GM18873 (cell line): ENCODE data around the gene CHAF1A.

Experiments used
- ATAC-seq: cut with Tn5 transposase; IDR thresholded peaks from one replicate; pipeline ENCODE4 v1.9.1; 2021; ENCODE audit warnings: mild to moderate bottlenecking, moderate library complexity, moderate number of reproducible peaks; ENCODE audit not compliant: unreplicated experiment, low FRiP score

The CHAF1A gene

GRCh38 chr19:4436231-4436630 lies 33.8 kb downstream of the CHAF1A start:
- no peak for ATAC-seq

- no peak for ATAC-seq
Measured at GRCh38 chr19:4437103-4437502, 34.7 kb downstream of the CHAF1A start.

DNA sequence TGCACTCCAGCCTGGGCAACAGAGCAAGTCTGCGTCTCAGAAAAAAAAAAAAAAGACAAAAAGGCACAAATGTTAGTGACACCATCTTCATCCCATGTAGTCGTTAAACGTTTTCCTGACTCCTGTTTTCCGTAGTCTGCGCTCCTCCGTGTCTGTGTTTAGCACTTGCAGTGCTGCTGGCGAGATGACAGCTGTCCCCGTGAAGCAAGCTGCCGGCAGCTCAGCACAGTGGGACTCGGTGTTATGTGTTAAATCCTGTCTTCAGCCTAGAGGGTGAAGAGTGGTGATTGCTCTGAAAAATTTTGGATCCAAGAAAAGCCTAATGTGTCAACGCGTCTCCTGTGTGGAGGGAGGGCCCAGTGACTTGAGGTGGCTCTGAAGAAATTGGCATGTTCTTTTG lies 36.8 kb downstream of the CHAF1A start:
- ATAC-seq = no peak

GRCh38 chr19:4441994-4442818 lies 39.8 kb downstream of the CHAF1A start:
- ATAC-seq = no peak

- ATAC-seq = no peak
Measured at GRCh38 chr19:4442819-4443146, 40.3 kb downstream of the CHAF1A start.

- no peak for ATAC-seq
Measured at GRCh38 chr19:4443188-4443587, 40.7 kb downstream of the CHAF1A start.

DNA sequence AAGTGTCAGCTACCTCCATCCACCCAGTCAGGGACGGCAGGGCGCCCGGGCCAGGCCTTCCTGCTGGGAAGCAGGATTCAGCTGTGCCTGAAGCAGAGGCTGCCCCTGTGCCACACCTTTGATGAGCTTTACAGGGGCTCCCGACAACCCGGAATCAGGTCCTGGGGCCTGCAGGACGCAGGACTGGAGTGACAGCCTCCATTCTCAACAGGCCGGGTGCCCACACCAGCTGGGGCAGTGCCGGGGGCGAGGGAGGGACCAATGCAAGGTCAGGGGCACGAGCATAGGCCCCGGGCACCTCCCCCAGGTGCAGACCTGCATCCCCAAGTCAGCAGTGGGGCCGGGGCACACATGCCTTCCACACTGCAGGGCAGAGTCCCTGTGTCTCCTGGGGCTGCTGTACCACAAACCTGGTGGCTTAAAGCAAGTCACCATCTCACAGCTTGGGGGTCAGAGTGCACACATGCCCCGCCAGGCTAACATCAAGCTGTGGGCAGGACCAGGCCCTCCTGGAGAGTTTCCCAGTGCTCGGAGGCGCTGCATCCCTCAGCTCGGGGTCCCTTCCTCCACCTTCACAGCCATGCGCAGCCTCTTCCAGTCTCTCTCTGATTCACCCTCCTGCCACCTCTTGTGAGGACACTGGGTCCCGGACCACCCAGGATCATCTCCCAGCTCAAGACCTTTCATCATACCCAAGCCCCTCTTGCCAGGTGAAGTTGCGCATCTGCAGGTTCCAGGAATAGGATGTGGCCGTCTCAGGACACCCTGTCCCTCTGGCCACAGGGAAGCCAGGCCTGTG lies 41.7 kb downstream of the CHAF1A start:
- no peak for ATAC-seq

DNA sequence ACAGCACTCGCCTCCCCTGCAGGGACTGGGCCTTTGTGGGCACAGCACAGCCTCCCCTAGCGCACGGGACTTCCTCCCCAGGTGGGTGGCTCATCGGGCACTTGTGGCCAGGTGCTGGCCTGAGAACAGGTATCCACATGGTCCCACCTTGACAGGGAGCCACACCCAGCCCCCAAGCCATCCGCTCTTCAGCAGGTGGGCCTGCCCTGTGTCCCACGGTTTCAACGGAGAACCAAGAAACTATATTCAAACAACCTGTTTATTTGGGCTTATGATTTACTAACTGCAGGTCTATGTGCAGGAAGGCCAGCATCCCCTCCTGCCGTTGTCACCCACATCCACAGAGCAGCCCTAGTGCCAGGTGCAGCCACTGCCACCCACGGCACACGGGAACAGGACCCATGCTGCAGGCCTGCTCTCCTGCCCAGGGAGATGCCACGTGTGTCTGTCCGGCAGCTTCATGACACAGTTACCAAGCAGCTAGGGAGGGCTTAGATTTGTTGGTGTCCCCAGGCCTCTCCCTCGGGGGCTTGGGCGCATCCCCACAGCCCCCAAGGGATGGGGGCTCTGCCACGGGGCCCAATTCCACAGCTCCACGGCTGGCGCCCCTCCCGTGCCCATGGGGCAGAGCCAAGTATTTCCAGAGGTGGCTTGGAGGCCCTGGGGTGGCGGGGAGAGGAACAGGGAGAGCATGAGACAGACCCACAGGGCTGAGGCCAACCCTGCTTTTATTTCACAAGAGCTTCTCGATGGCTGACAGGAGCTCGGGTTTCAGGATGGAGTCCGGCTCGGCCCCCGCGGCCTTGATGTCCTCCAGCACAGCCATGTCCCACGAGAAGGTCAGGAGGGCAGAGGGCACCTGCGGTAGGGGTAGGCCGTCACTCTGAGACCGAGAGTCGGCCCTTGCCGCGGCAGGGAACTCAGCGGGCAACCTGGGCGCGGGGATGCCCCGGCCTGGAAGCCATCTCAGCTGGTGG lies 42.6 kb downstream of the CHAF1A start:
- no peak for ATAC-seq

DNA sequence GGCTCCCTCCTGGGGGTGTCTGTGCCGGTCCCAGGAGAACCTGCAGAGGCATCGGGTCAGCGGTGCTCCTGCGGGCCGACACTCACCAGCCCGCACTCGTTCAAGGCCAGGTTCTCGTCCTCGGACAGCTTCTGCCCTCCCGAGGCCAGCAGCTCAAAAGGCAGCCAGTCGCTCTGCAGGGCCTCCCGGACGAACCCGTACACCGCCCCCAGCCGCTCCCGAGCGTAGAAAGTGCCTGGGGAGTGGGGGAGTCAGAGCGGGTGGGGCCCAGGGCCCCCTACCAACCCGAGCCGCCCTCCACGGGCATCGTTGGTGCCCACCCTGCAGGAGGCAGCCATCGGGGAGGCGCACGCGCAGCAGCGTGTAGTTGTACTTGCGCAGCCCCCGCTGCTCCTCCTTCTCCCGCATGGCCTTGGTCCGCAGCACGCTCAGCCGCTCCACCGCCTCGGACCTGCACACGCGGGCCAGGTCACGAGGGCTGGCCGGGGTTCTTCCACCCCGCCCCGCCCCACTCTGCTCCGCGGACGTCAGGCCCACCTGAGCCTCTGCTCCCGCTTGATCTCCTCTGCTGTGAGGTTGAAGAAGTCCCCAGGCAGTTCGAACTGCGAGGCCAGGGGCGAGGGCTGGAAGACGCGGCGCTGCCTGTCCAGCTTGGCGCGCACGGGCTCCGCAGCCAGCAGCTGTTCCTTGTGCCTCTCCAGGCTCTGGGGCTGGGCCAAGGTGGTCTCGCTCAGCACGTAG lies 43.7 kb downstream of the CHAF1A start:
- no peak for ATAC-seq

DNA sequence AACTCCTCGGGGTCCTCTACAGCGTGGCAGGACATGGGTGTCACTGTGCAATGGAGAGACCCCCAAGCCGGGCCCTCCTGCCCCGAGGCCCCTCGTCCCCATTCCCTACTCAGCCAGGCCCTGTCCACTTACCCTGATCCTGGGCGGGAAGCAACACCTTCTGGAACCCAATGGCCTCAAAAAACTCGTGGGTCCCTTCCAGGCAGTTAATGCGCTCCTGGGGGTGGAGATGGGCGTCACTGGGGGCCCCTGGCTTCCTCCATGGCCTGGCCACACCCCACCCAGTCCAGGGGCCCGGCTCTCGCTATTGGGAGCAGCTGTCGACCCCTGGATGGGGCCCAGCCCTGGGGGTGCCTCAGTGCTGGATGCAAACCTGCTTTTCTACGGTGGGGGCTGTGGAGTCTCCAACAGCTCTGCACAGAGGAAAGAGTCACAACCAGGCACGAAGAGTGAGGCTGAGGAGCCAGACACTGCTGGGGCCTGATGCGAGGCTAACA lies 44.3 kb downstream of the CHAF1A start:
- ATAC-seq = no peak

GRCh38 chr19:4447327-4448146 lies 45.1 kb downstream of the CHAF1A start:
- ATAC-seq = no peak

- no peak for ATAC-seq
Measured at GRCh38 chr19:4448147-4448985, 45.9 kb downstream of the CHAF1A start.

- no peak for ATAC-seq
Measured at GRCh38 chr19:4449022-4449638, 46.7 kb downstream of the CHAF1A start.

GRCh38 chr19:4449639-4450028 lies 47.2 kb downstream of the CHAF1A start:
- ATAC-seq = no peak

GRCh38 chr19:4452230-4452990 lies 50.0 kb downstream of the CHAF1A start:
- no peak for ATAC-seq

GRCh38 chr19:4453232-4454179 lies 51.1 kb downstream of the CHAF1A start:
- ATAC-seq = no peak
